Keratinocyte (primary cell): ENCODE measurements around the gene CPEB1. TPM values are rescaled to one million over a fixed set of nuclear protein-coding genes. Genes with fewer than 3 reads are reported as not detected.

Experiments
- DNase-seq: peaks from one replicate; pipeline ENCODE4 v3.0.0-alpha.2; 2011; ENCODE audit warnings: low read depth, missing footprints, low spot score
- FAIRE-seq: peaks from 2 replicates; lab custom pipeline; 2011; peaks lifted over from hg19 to GRCh38; lab: Jason Lieb, UNC
- H2AFZ ChIP-seq: 2 replicates; pipeline ENCODE4 v1.6.0; 2012; ENCODE audit warnings: low read length, control low read depth, inconsistent platforms; ENCODE audit not compliant: control insufficient read depth
- H3K27ac ChIP-seq: 2 replicates; pipeline ENCODE4 v1.5.1; 2011; ENCODE audit warnings: low read length; ENCODE audit not compliant: control insufficient read depth, insufficient read depth
- H3K27me3 ChIP-seq: 3 replicates; pipeline ENCODE4 v1.6.0; 2011; ENCODE audit warnings: low read length; ENCODE audit not compliant: control insufficient read depth, insufficient read depth; ENCODE audit errors: extremely low read depth
- H3K36me3 ChIP-seq, 2 experiments: 2 replicates in 1 of 2; 3 replicates in 1 of 2; pipeline ENCODE4 v1.5.1; 2011; ENCODE audit warnings: low read length in 2 of 2, mild to moderate bottlenecking in 1 of 2; ENCODE audit not compliant: control insufficient read depth in 2 of 2, insufficient read depth in 2 of 2; ENCODE audit errors: extremely low read depth in 1 of 2
- H3K4me1 ChIP-seq: 3 replicates; pipeline ENCODE4 v1.5.1; 2011; ENCODE audit warnings: low read length; ENCODE audit not compliant: control insufficient read depth, insufficient read depth; ENCODE audit errors: extremely low read depth
- H3K4me2 ChIP-seq: 3 replicates; pipeline ENCODE4 v1.6.0; 2011; ENCODE audit warnings: low read depth, low read length; ENCODE audit not compliant: control insufficient read depth, insufficient read depth; ENCODE audit errors: extremely low read depth
- H3K4me3 ChIP-seq, 3 experiments: fragments of 200-600 bp in 1 of 3; sonication (generic) in 1 of 3; 2 replicates in 2 of 3; 3 replicates in 1 of 3; pipeline ENCODE4 v1.5.1; 2011 to 2016; ENCODE audit warnings: low read length in 3 of 3, mild to moderate bottlenecking in 3 of 3, control low read depth in 2 of 3, inconsistent platforms in 1 of 3, low read depth in 1 of 3, mixed read lengths in 1 of 3, mixed run types in 1 of 3, moderate library complexity in 1 of 3; ENCODE audit not compliant: control insufficient read depth in 2 of 3, insufficient read depth in 2 of 3; ENCODE audit errors: extremely low read depth in 1 of 3
- H3K79me2 ChIP-seq: 2 replicates; pipeline ENCODE4 v1.6.0; 2012; ENCODE audit warnings: low read length; ENCODE audit not compliant: control insufficient read depth, insufficient read depth
- H3K9ac ChIP-seq: 3 replicates; pipeline ENCODE4 v1.6.0; 2011; ENCODE audit warnings: low read length; ENCODE audit not compliant: control insufficient read depth, insufficient read depth; ENCODE audit errors: extremely low read depth
- H3K9me1 ChIP-seq: 3 replicates; pipeline ENCODE4 v1.6.0; 2011; ENCODE audit warnings: low read length; ENCODE audit not compliant: control insufficient read depth, insufficient read depth; ENCODE audit errors: extremely low read depth
- H3K9me3 ChIP-seq: 2 replicates; pipeline ENCODE4 v1.5.1; 2012; ENCODE audit warnings: low read depth, low read length; ENCODE audit not compliant: control insufficient read depth
- H4K20me1 ChIP-seq: 3 replicates; pipeline ENCODE4 v1.6.0; 2011; ENCODE audit warnings: low read length; ENCODE audit not compliant: control insufficient read depth, insufficient read depth; ENCODE audit errors: extremely low read depth
- CTCF ChIP-seq, 3 experiments: IDR thresholded peaks in 1 of 3; conservative IDR thresholded peaks in 1 of 3; optimal IDR thresholded peaks in 1 of 3; 2 replicates in 2 of 3; 3 replicates in 1 of 3; pipeline versions ENCODE3 to v1.5.1; 2011; ENCODE audit warnings: low read length in 3 of 3, mild to moderate bottlenecking in 3 of 3, moderate library complexity in 2 of 3, control low read depth in 1 of 3, inconsistent platforms in 1 of 3; ENCODE audit not compliant: insufficient read depth in 2 of 3; ENCODE audit errors: extremely low read depth in 1 of 3
- EZH2 ChIP-seq: IDR thresholded peaks from one replicate; pipeline ENCODE4 v1.6.1; 2012; ENCODE audit warnings: inconsistent platforms, mild to moderate bottlenecking, low read length, moderate library complexity
- dilution Hi-C: fragments of 300-500 bp; cut with MboI; formaldehyde crosslinking; loops from one replicate; pipeline ENCODE4 v1.7.0; 2020; ENCODE audit warnings: low sequenced_read_pairs; ENCODE audit not compliant: extremely low pct_ligation_motif_present
- polyA plus RNA-seq, 5 experiments: library from polyadenylated mRNA; depleted of rRNA in 3 of 5; stranded (reverse) in 3 of 5; stranded (forward) in 1 of 5; unstranded in 1 of 5; fragments of >200 nt; gene quantifications; 1 replicate in 1 of 5; 2 replicates in 3 of 5; 3 replicates in 1 of 5; pipeline versions ENCODE4 v1.2.1 to v1.2.3, GENCODE V29; 2011 to 2012; ENCODE audit warnings: missing spikeins in 2 of 5, low read depth in 1 of 5, low replicate concordance in 1 of 5

Gene CPEB1
- polyA plus RNA-seq, 1 donor (not counting 4 experiments of a cell fraction or from before 2014, with no cell fraction given): 0.16 TPM

- Histone ChIP-seq H3K9me3 (no peaks in the 10 kb centered on the region), H3K4me1 (peaks cover 14% of the 10 kb centered on the region), H3K79me2 (no peaks in the 10 kb centered on the region), H3K27ac (no peak overlapping the region), H4K20me1 (no peaks in the 10 kb centered on the region), H3K4me2 (no peak overlapping the region), H3K36me3 (no peaks in the 10 kb centered on the region), H3K27me3 (no peaks in the 10 kb centered on the region), H3K9ac (no peak overlapping the region), H2AFZ (no peak overlapping the region), H3K4me3 (no peak overlapping the region), H3K9me1 (no peaks in the 10 kb centered on the region)
- DNase-seq (no peak), FAIRE-seq (no peak)
- dilution Hi-C loops: no loop called here
- TF ChIP-seq CTCF (optimal IDR thresholded peaks at IDR 0.05 in 1 of 3, IDR thresholded peaks at IDR 0.05 in 1 of 3, conservative IDR thresholded peaks at IDR 0.05 in 1 of 3; ENCODE audit: extremely low read depth in 1 of 3, insufficient read depth in 2 of 3, low read length in 3 of 3) (no peak), EZH2 (no peak)
These were observed 97.9 kb downstream of the CPEB1 start for GRCh38 chr15:82549199-82549665.

- no peak for TF ChIP-seq EZH2
- no peak for TF ChIP-seq CTCF (optimal IDR thresholded peaks at IDR 0.05 in 1 of 3, IDR thresholded peaks at IDR 0.05 in 1 of 3, conservative IDR thresholded peaks at IDR 0.05 in 1 of 3; ENCODE audit: extremely low read depth in 1 of 3, insufficient read depth in 2 of 3, low read length in 3 of 3)
- DNase-seq (no peak), FAIRE-seq (no peak)
- Histone ChIP-seq H2AFZ (no peak overlapping the region), H3K4me2 (no peak overlapping the region), H3K27me3 (no peaks in the 10 kb centered on the region), H3K4me3 (no peak overlapping the region), H3K27ac (no peak overlapping the region), H3K79me2 (no peaks in the 10 kb centered on the region), H3K9me1 (no peaks in the 10 kb centered on the region), H3K36me3 (no peaks in the 10 kb centered on the region), H3K4me1 (peaks cover 13% of the 10 kb centered on the region), H3K9ac (no peak overlapping the region), H3K9me3 (no peaks in the 10 kb centered on the region), H4K20me1 (no peaks in the 10 kb centered on the region)
- dilution Hi-C loops: no loop called here
These were observed 98.5 kb downstream of the CPEB1 start for GRCh38 chr15:82548700-82549099.
